ENCODE results near the gene CACNA2D3. TPM values are rescaled to one million over a fixed set of nuclear protein-coding genes. Genes with fewer than 3 reads are reported as not detected.
"Not testable (repeated sequence)": the region's sequence is repeated elsewhere in the genome, so short reads cannot be mapped to it uniquely, and the experiment has no call there.

Gene CACNA2D3
- total RNA-seq, 6 donors from 2014 or later: 2.9 to 16.8 (median 4.9) TPM

- Histone ChIP-seq H3K36me3 (no peaks in the 10 kb centered on the region), H3K27ac (no peak overlapping the region), H3K9me3 (no peaks in the 10 kb centered on the region), H3K27me3 (no peaks in the 10 kb centered on the region), H3K4me1 (no peaks in the 10 kb centered on the region), H3K4me3 (no peak overlapping the region)
- ATAC-seq (ENCODE audit: low FRiP score in 2 of 2): no peak
- 70 to 92% methylated on average over 4 to 6 of the region's 6 CpGs for WGBS, 2 donors
- TF ChIP-seq CTCF (IDR thresholded peaks at IDR 0.05) (no peak), POLR2AphosphoS5 (IDR thresholded peaks at IDR 0.05) (no peak), EP300 (IDR thresholded peaks at IDR 0.05) (no peak), POLR2A (IDR thresholded peaks at IDR 0.05) (no peak)
- no peak for DNase-seq
These were observed 507.8 kb downstream of the CACNA2D3 start for GRCh38 chr3:54630101-54630623.

- not testable (repeated sequence) for H3K4me3 ChIP-seq; H3K27ac ChIP-seq; H3K4me1 ChIP-seq; H3K27me3 ChIP-seq; ATAC-seq (ENCODE audit: low FRiP score in 2 of 2); H3K36me3 ChIP-seq; DNase-seq; H3K9me3 ChIP-seq
- 87 to 90% methylated on average over 6 of the region's 6 CpGs for WGBS, 2 donors
These were observed 508.6 kb downstream of the CACNA2D3 start for GRCh38 chr3:54631001-54631400.

GRCh38 chr3:54631516-54632325, 509.4 kb downstream of the CACNA2D3 start:
- Histone ChIP-seq H3K4me1 (no peaks in the 10 kb centered on the region), H3K27me3 (no peaks in the 10 kb centered on the region), H3K9me3 (no peaks in the 10 kb centered on the region), H3K36me3 (no peaks in the 10 kb centered on the region), H3K27ac (no peak overlapping the region), H3K4me3 (no peak overlapping the region)
- ATAC-seq (ENCODE audit: low FRiP score in 2 of 2) (no peak), DNase-seq (no peak)
- TF ChIP-seq POLR2AphosphoS5 (IDR thresholded peaks at IDR 0.05): no peak
- WGBS, 2 donors: 88% methylated on average over 6 of the region's 6 CpGs

GRCh38 chr3:54632326-54632665, 509.9 kb downstream of the CACNA2D3 start:
- 92 to 95% methylated on average over 1 of the region's 1 CpG for WGBS, 2 donors
- Histone ChIP-seq H3K27ac (no peak overlapping the region), H3K4me1 (no peaks in the 10 kb centered on the region), H3K4me3 (no peak overlapping the region), H3K9me3 (no peaks in the 10 kb centered on the region), H3K27me3 (no peaks in the 10 kb centered on the region), H3K36me3 (no peaks in the 10 kb centered on the region)
- no peak for TF ChIP-seq EP300 (IDR thresholded peaks at IDR 0.05)
- TF ChIP-seq POLR2A (IDR thresholded peaks at IDR 0.05): no peak
- no peak for TF ChIP-seq CTCF (IDR thresholded peaks at IDR 0.05)
- no peak for TF ChIP-seq POLR2AphosphoS5 (IDR thresholded peaks at IDR 0.05)
- no peak for ATAC-seq (ENCODE audit: low FRiP score in 2 of 2)
- no peak for DNase-seq

GRCh38 chr3:54632834-54633233, 510.5 kb downstream of the CACNA2D3 start:
- Histone ChIP-seq H3K36me3 (no peaks in the 10 kb centered on the region), H3K9me3 (no peaks in the 10 kb centered on the region), H3K4me3 (no peak overlapping the region), H3K4me1 (no peaks in the 10 kb centered on the region), H3K27ac (no peak overlapping the region), H3K27me3 (no peaks in the 10 kb centered on the region)
- DNase-seq: no peak
- 96 to 98% methylated on average over 6 of the region's 6 CpGs for WGBS, 2 donors
- no peak for ATAC-seq (ENCODE audit: low FRiP score in 2 of 2)
- TF ChIP-seq CTCF (IDR thresholded peaks at IDR 0.05) (no peak), POLR2AphosphoS5 (IDR thresholded peaks at IDR 0.05) (no peak), EP300 (IDR thresholded peaks at IDR 0.05) (no peak), POLR2A (IDR thresholded peaks at IDR 0.05) (no peak)

All from upper lobe of left lung (tissue), 6 donors.